ENCODE results near the gene ALDH1L2.

GRCh38 chr12:105083551-105084105, 630 bp downstream of the ALDH1L2 start:
- no peak for TF ChIP-seq CTCF (IDR thresholded peaks at IDR 0.05)
- TF ChIP-seq GTF2I (CRISPR knock-in tag; conservative IDR thresholded peaks at IDR 0.05) = no peak

Data from WTC11 (cell line).